ENCODE data around the gene RPL7A.
"Not testable (repeated sequence)": the region's sequence is repeated elsewhere in the genome, so short reads cannot be mapped to it uniquely, and the experiment has no call there.

RPL7A gene

DNA sequence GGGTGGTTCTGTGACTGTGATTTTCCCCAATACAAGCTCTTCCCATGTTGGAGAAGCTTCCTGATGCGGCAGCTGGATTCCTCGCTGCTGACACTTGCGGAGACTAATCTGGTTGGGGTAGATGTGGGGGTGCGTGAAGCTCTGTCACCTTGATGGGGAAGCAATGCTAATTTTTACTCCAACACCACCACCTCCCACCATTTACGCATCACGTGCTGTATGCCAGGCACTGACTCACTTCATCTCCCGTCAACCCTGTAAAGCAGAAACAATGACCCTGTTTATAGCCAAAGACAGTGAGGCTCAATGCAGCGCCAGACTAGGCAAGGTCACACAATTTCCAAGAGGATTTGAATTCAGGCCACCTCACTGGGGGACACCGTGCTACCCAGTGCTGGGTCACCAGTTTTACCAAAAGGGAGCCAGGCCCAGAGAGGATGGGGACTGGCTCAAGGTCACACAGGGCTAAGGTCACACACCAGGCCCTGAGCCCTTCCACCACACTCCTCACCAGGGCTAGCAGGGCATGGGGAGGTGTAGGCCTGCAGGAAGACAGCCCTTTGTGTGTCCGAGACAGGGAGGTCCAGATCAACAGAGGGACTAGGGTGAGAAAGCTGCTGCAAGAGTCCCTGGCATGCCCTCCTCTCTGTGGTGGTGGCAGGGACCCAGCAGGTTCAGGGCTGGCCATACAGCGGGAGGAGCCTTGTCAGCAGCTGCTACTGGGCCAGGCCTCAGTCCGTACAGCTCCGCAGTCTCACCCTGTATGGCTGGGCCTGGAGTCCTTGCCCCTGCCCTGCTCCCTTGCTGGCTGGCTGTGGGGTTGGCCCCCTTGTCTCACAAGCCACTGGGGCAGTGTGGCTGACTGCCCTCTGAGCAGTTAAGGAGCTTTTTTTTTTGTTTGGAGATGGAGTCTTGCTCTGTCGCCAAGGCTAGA lies 31.4 kb downstream of the RPL7A start:
- H3K4me3 ChIP-seq (ENCODE audit: low read depth, low read length) = no peak overlapping the region
- DNase-seq (ENCODE audit: low read depth) = no peak

- no peak for DNase-seq (ENCODE audit: low read depth)
- H3K4me3 ChIP-seq (ENCODE audit: low read depth, low read length) = no peak overlapping the region
These were observed 32.7 kb downstream of the RPL7A start for GRCh38 chr9:133380734-133381133.

GRCh38 chr9:133382507-133383141 lies 34.6 kb downstream of the RPL7A start:
- DNase-seq (ENCODE audit: low read depth) = no peak
- no peak overlapping the region for H3K4me3 ChIP-seq (ENCODE audit: low read depth, low read length)

- H3K4me3 ChIP-seq (ENCODE audit: low read depth, low read length) = no peak overlapping the region
- DNase-seq (ENCODE audit: low read depth) = no peak
These were observed 35.4 kb downstream of the RPL7A start for GRCh38 chr9:133383438-133383837.

DNA sequence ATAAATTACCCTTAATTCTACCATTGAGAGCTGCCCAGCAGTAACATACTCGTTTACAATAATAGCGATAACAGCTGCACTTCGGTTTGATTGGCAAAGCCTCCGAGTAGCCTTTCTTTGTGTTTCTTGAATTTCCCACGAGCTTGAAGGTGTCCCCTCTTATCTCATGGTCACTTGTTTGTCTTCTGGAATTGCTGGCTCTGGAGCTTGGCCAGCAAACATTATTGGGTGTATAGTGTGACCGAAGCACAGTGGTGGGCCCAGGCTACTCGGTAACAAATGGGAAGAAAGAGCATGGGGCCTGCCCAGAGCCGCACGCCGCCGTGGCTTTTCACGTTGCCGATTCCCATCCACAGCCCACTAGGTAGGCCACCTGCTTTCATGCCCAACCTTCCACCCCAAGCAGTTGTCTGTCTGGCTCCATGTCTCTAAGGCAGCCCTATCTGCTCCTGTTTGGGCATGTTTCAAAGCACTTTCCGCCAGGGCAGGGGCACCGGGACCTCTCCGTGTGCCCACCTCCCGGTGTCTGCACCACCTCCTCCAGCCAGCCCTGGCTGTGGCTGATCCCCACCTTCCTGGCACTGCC lies 36.8 kb downstream of the RPL7A start:
- no peak for DNase-seq (ENCODE audit: low read depth)
- H3K4me3 ChIP-seq (ENCODE audit: low read depth, low read length) = no peak overlapping the region

GRCh38 chr9:133385452-133385851 lies 37.4 kb downstream of the RPL7A start:
- H3K4me3 ChIP-seq (ENCODE audit: low read depth, low read length) = no peak overlapping the region
- DNase-seq (ENCODE audit: low read depth) = no peak

- no peak overlapping the region for H3K4me3 ChIP-seq (ENCODE audit: low read depth, low read length)
- no peak for DNase-seq (ENCODE audit: low read depth)
These were observed 38.3 kb downstream of the RPL7A start for GRCh38 chr9:133386338-133386737.

- H3K4me3 ChIP-seq (ENCODE audit: low read depth, low read length) = no peak overlapping the region
- DNase-seq (ENCODE audit: low read depth) = no peak
These were observed 39.7 kb downstream of the RPL7A start for GRCh38 chr9:133387680-133388079.

DNA sequence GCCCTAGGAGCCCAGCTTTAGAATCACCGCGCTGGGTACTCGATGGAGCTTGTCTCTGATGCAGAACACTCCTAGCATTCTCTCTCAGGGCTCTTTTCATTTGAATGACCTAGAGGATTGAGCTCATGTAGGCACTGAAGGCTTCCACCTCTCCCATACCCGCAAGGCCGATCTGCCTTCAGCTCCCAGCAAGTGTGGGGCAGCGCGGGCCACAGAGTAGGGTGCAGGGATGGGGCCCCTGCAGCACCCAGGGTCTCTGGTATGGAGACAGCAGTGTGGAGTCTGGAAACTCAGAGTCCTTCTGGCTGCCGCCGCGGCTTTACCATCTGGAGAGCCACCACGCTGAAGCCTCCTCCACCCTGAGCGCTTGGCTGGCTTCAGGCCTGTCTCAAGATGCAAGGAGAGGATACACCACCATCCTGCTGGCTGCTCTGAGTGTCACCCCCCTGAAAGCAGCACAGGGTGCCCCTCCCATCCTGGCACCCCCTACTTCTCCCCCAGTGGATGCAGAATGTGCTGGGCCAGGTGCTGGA lies 41.1 kb downstream of the RPL7A start:
- DNase-seq (ENCODE audit: low read depth) = no peak
- H3K4me3 ChIP-seq (ENCODE audit: low read depth, low read length) = no peak overlapping the region

GRCh38 chr9:133389562-133389961 lies 41.5 kb downstream of the RPL7A start:
- DNase-seq (ENCODE audit: low read depth) = no peak

GRCh38 chr9:133390713-133391112 lies 42.7 kb downstream of the RPL7A start:
- H3K4me3 ChIP-seq (ENCODE audit: low read depth, low read length) = no peak overlapping the region
- DNase-seq (ENCODE audit: low read depth) = no peak

More at GRCh38 chr9:133389562-133389961, 41.5 kb downstream of the RPL7A start:
- no peak overlapping the region for H3K4me3 ChIP-seq (ENCODE audit: low read depth, low read length)

GRCh38 chr9:133391449-133391848 lies 43.4 kb downstream of the RPL7A start:
- not testable (repeated sequence) for H3K4me3 ChIP-seq (ENCODE audit: low read depth, low read length)

GRCh38 chr9:133392308-133392707 lies 44.3 kb downstream of the RPL7A start:
- not testable (repeated sequence) for DNase-seq (ENCODE audit: low read depth); H3K4me3 ChIP-seq (ENCODE audit: low read depth, low read length)

More at GRCh38 chr9:133391449-133391848, 43.4 kb downstream of the RPL7A start:
- not testable (repeated sequence) for DNase-seq (ENCODE audit: low read depth)

DNA sequence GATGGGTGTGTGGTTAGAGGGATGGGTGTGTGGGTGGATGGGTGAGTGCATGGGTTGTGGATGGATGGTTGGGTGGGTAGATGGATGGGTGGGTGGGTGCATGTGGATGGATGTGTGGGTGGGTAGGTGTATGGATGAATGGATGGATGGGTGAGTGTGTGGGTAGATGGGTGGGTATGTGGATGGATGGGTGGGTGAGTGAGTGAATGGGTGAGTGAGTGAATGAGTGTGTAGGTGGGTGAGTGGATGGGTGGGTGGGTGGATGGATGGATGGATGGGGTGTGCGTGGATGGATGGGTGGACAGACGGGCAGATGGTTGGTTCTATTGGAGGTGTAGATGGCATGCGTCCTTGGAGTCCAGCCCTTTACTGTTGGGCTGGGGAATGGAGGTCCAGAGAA lies 45.4 kb downstream of the RPL7A start:
- no peak for DNase-seq (ENCODE audit: low read depth)
- H3K4me3 ChIP-seq (ENCODE audit: low read depth, low read length) = no peak overlapping the region

GRCh38 chr9:133394687-133395271 lies 46.8 kb downstream of the RPL7A start:
- no peak overlapping the region for H3K4me3 ChIP-seq (ENCODE audit: low read depth, low read length)
- no peak for DNase-seq (ENCODE audit: low read depth)

GRCh38 chr9:133396952-133397351 lies 48.9 kb downstream of the RPL7A start:
- H3K4me3 ChIP-seq (ENCODE audit: low read depth, low read length) = no peak overlapping the region
- no peak for DNase-seq (ENCODE audit: low read depth)

- no peak overlapping the region for H3K4me3 ChIP-seq (ENCODE audit: low read depth, low read length)
- no peak for DNase-seq (ENCODE audit: low read depth)
These were observed 49.4 kb downstream of the RPL7A start for GRCh38 chr9:133397370-133397769.

- no peak for DNase-seq (ENCODE audit: low read depth)
- H3K4me3 ChIP-seq (ENCODE audit: low read depth, low read length) = no peak overlapping the region
These were observed 49.9 kb downstream of the RPL7A start for GRCh38 chr9:133397895-133398294.

DNA sequence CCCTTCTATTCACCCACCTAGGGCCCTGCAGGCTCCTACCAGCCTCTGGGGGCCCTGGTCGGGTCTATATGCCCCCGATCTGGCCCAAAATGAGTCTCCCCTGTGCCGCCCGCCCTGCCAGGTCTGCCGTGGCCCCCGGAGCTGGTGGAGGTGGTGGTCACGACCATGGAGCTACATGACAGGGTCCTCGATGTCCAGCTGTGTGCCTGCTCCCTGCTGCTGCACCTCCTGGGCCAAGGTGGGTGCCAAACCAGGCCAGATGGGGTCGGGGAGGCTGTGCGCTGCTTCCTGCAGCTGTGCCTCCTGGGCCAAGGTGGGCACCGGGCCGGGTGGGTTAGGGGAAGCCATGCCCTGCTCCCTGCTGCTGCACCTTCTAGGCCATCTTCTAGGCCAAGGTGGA lies 52.3 kb downstream of the RPL7A start:
- no peak overlapping the region for H3K4me3 ChIP-seq (ENCODE audit: low read depth, low read length)
- DNase-seq (ENCODE audit: low read depth) = no peak

Measured in skeletal muscle cell (primary cell).